ENCODE measurements around the gene HS6ST3. TPM values are rescaled to one million over a fixed set of nuclear protein-coding genes. Genes with fewer than 3 reads are reported as not detected.

The HS6ST3 gene
- total and polyA plus RNA-seq, 2 donors from 2014 or later, result 0.47 to 1.2 TPM

DNA sequence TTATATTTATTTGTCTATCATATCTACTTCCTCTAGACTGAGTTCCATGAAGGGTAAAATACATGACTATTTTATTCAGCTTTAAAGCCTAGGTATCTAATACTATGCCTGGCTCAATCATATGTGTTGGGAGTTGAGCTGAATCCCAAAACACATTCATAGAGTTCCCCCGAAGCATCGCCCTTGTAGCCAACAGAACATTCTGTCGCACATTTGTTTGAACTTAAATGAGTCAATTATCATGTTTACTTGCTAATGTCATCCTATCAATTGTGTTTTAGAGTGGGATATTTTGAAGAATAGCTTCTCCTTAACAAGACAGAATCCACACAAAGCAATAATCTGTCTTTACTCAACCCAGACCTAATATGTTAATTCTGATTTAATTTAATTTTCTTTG lies 252.4 kb downstream of the HS6ST3 start:
- intact Hi-C loops (cut with DNase I), result no loop called here
- H3K9me3 ChIP-seq (ENCODE audit: control insufficient read depth in 2 of 3, insufficient read depth in 1 of 3, low read length in 3 of 3), result no peaks in the 10 kb centered on the region
- H3K4me3 ChIP-seq (ENCODE audit: low read length in 3 of 3), result no peak overlapping the region
- no peak for FAIRE-seq
- TF ChIP-seq, protein P1, sequence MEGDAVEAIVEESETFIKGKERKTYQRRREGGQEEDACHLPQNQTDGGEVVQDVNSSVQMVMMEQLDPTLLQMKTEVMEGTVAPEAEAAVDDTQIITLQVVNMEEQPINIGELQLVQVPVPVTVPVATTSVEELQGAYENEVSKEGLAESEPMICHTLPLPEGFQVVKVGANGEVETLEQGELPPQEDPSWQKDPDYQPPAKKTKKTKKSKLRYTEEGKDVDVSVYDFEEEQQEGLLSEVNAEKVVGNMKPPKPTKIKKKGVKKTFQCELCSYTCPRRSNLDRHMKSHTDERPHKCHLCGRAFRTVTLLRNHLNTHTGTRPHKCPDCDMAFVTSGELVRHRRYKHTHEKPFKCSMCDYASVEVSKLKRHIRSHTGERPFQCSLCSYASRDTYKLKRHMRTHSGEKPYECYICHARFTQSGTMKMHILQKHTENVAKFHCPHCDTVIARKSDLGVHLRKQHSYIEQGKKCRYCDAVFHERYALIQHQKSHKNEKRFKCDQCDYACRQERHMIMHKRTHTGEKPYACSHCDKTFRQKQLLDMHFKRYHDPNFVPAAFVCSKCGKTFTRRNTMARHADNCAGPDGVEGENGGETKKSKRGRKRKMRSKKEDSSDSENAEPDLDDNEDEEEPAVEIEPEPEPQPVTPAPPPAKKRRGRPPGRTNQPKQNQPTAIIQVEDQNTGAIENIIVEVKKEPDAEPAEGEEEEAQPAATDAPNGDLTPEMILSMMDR (IDR thresholded peaks at IDR 0.05; ENCODE audit: borderline replicate concordance, extremely low read depth, insufficient read depth), result no peak
- DNase-seq, result no peak
- H3K36me3 ChIP-seq (ENCODE audit: control insufficient read depth in 2 of 3, insufficient read depth in 3 of 3, low read length in 3 of 3), result no peaks in the 10 kb centered on the region
- H3K9ac ChIP-seq (ENCODE audit: low read length in 3 of 3), result no peak overlapping the region
- H3K4me1 ChIP-seq (ENCODE audit: control insufficient read depth in 2 of 3, insufficient read depth in 2 of 3, low read depth in 1 of 3, low read length in 3 of 3), result no peaks in the 10 kb centered on the region
- no peaks in the 10 kb centered on the region for H3K27me3 ChIP-seq (ENCODE audit: control insufficient read depth, insufficient read depth, low read length)
- H3K27ac ChIP-seq (ENCODE audit: low read depth in 2 of 2, low read length in 2 of 2), result no peak overlapping the region

DNA sequence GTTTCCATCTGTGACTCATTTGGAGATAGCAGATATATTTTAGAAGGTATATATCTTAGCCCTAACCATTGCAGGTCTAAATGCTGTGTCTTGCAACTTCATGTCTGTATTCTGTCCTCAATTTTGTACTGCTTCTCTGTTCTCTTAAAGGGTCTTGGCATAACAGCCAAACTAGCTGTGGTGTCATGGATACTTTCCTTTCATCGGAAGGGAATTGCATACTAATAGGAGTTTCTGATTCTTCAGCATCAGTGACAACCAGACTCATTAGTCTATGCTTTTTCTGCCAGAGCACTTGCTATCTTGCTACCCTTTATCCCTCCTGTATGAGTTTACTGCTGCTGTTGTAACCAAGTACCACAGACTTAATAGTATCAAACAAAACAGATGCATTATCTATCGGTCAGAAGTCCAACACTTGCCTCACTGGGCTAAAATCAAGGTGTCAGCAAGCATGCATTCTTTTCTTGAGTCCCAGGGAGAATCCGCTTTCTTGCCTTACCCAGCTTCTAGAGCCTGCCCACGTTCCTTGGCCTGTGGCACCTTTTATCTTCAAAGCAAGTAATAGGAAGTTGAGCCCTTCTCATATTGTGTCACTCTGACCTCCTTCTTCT lies 253.1 kb downstream of the HS6ST3 start:
- no peaks in the 10 kb centered on the region for H3K36me3 ChIP-seq (ENCODE audit: control insufficient read depth in 2 of 3, insufficient read depth in 3 of 3, low read length in 3 of 3)
- H3K9ac ChIP-seq (ENCODE audit: low read length in 3 of 3), result no peak overlapping the region
- DNase-seq (no peak), FAIRE-seq (no peak)
- no peaks in the 10 kb centered on the region for H3K4me1 ChIP-seq (ENCODE audit: control insufficient read depth in 2 of 3, insufficient read depth in 2 of 3, low read depth in 1 of 3, low read length in 3 of 3)
- TF ChIP-seq, protein P1 (IDR thresholded peaks at IDR 0.05; ENCODE audit: borderline replicate concordance, extremely low read depth, insufficient read depth), result no peak
- no peak overlapping the region for H3K27ac ChIP-seq (ENCODE audit: low read depth in 2 of 2, low read length in 2 of 2)
- H3K27me3 ChIP-seq (ENCODE audit: control insufficient read depth, insufficient read depth, low read length), result no peaks in the 10 kb centered on the region
- H3K4me3 ChIP-seq (ENCODE audit: low read length in 3 of 3), result no peak overlapping the region
- intact Hi-C loops (cut with DNase I), result no loop called here
- no peaks in the 10 kb centered on the region for H3K9me3 ChIP-seq (ENCODE audit: control insufficient read depth in 2 of 3, insufficient read depth in 1 of 3, low read length in 3 of 3)

DNA sequence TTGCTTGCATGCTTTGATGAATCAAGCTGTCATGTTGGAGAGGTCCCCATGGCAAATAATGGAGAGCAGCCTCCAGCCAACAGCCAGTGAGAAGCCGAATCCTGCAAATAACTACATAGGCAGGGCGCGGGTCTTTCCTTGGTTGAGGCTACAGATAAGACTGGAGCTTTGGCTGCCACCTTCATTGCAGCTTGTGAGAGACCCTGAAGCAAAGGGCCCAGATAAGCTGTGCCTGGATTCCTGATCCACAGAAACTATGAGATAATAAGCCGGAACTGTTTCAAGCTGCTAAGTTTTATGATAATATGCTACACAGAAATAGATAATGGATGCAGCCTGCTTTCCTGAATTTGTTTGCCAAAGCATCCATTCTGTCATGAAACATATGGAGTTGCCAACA lies 257.0 kb downstream of the HS6ST3 start:
- H3K9me3 ChIP-seq (ENCODE audit: control insufficient read depth in 2 of 3, insufficient read depth in 1 of 3, low read length in 3 of 3), result no peaks in the 10 kb centered on the region
- H3K4me3 ChIP-seq (ENCODE audit: low read length in 3 of 3), result no peak overlapping the region
- H3K4me1 ChIP-seq (ENCODE audit: control insufficient read depth in 2 of 3, insufficient read depth in 2 of 3, low read depth in 1 of 3, low read length in 3 of 3), result no peaks in the 10 kb centered on the region
- no peaks in the 10 kb centered on the region for H3K27me3 ChIP-seq (ENCODE audit: control insufficient read depth, insufficient read depth, low read length)
- TF ChIP-seq, protein P1 (IDR thresholded peaks at IDR 0.05; ENCODE audit: borderline replicate concordance, extremely low read depth, insufficient read depth), result no peak
- DNase-seq (no peak), FAIRE-seq (no peak)
- no peaks in the 10 kb centered on the region for H3K36me3 ChIP-seq (ENCODE audit: control insufficient read depth in 2 of 3, insufficient read depth in 3 of 3, low read length in 3 of 3)
- H3K9ac ChIP-seq (ENCODE audit: low read length in 3 of 3), result no peak overlapping the region
- intact Hi-C loops (cut with DNase I), result no loop called here
- H3K27ac ChIP-seq (ENCODE audit: low read depth in 2 of 2, low read length in 2 of 2), result no peak overlapping the region

DNA sequence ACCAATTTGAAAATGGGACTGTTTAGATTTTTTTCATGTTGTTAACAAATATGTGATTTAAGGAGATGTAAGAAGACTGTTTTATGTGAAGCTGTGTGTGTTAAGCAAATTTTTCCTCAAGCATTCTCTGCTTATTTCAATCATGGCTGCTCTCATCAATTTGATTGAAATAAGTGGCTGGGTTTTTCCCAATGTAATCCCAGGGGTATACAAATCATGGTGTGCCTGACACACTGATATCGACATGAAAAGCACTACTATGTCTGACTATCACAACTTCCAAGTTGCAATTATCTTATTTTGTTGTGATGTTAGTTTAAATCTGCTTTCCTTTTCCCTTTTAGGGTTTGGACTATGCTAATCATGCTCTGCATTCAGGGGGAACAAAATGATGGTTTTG lies 283.7 kb downstream of the HS6ST3 start:
- no peaks in the 10 kb centered on the region for H3K9me3 ChIP-seq (ENCODE audit: control insufficient read depth in 2 of 3, insufficient read depth in 1 of 3, low read length in 3 of 3)
- DNase-seq (no peak), FAIRE-seq (no peak)
- TF ChIP-seq, protein P1 (IDR thresholded peaks at IDR 0.05; ENCODE audit: borderline replicate concordance, extremely low read depth, insufficient read depth), result no peak
- H3K27ac ChIP-seq (ENCODE audit: low read depth in 2 of 2, low read length in 2 of 2), result no peak overlapping the region
- H3K27me3 ChIP-seq (ENCODE audit: control insufficient read depth, insufficient read depth, low read length), result no peaks in the 10 kb centered on the region
- intact Hi-C loops (cut with DNase I), result no loop called here
- H3K9ac ChIP-seq (ENCODE audit: low read length in 3 of 3), result no peak overlapping the region
- H3K4me3 ChIP-seq (ENCODE audit: low read length in 3 of 3), result no peak overlapping the region
- no peaks in the 10 kb centered on the region for H3K36me3 ChIP-seq (ENCODE audit: control insufficient read depth in 2 of 3, insufficient read depth in 3 of 3, low read length in 3 of 3)
- H3K4me1 ChIP-seq (ENCODE audit: control insufficient read depth in 2 of 3, insufficient read depth in 2 of 3, low read depth in 1 of 3, low read length in 3 of 3), result no peaks in the 10 kb centered on the region
